DND-41 (cell line): ENCODE results near the gene IL21R.

Experiments used
- CTCF ChIP-seq: IDR thresholded peaks from 2 replicates; pipeline ENCODE4 v1.5.1; 2012; ENCODE audit warnings: borderline replicate concordance, low read length, moderate library complexity, mild to moderate bottlenecking; ENCODE audit not compliant: poor library complexity, severe bottlenecking; ENCODE audit errors: extremely low read depth
- EZH2 ChIP-seq: IDR thresholded peaks from 3 replicates; pipeline ENCODE4 v1.6.1; 2012; ENCODE audit warnings: borderline replicate concordance, low read depth, mild to moderate bottlenecking, moderate library complexity, low read length, inconsistent platforms; ENCODE audit not compliant: severe bottlenecking

GRCh38 chr16:27367461-27368357, 34.3 kb upstream of the IL21R start:
- TF ChIP-seq CTCF (peak; percentile 83), EZH2 (no peak)
